GM18907 (cell line): ENCODE measurements around the gene DCC.

ENCODE experiments used
- ATAC-seq: cut with Tn5 transposase; IDR thresholded peaks from one replicate; pipeline ENCODE4 v1.9.1; 2021; ENCODE audit warnings: mild to moderate bottlenecking, moderate library complexity; ENCODE audit not compliant: unreplicated experiment

DCC gene

GRCh38 chr18:52489396-52490306, 149.7 kb downstream of the DCC start:
- no peak for ATAC-seq

- ATAC-seq: no peak
These were observed 156.4 kb downstream of the DCC start for GRCh38 chr18:52496426-52496825.

DNA sequence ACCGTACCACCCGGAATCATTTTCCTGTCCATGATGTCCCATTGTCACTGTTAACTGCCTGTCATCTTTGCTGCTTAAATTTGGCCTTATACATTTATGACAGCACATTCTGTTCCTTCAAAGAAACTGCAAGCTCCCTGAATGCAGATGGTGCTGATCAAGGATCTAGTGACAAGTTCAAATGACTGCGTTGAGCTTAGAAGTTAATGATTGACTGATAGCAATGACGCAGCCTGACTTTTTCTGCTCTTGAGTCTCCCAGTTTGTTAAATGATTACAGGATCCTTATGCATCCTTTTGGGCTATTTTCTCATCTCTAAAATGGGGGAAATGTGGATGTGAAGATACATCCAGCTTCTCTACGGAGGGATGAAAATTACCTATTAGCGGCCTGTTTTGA, 159.0 kb downstream of the DCC start:
- ATAC-seq: no peak

- ATAC-seq: no peak
These were observed 159.6 kb downstream of the DCC start for GRCh38 chr18:52499644-52500043.

- ATAC-seq: no peak
These were observed 164.6 kb downstream of the DCC start for GRCh38 chr18:52504589-52504988.

DNA sequence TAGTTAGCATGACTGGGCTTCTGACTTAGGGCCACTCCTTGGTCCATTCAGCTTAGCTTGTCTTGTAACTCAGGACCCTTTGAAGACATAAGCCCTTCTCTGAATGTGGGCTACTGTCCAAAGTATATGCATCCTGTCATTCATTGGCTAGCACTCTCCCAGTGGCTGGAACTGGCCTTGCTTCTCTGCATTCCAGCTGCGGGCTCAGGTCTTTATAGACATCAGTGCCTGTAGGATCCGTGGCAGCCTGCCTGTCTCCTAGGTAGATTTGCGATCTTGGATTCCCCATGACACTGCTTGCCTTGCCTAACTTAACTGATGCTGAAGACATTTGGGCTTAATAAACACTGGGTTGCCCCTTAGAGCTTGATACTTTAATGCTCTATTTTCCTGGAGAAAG, 170.1 kb downstream of the DCC start:
- ATAC-seq: no peak

- ATAC-seq: no peak
These were observed 178.1 kb downstream of the DCC start for GRCh38 chr18:52518086-52518485.

GRCh38 chr18:52519021-52519420, 179.0 kb downstream of the DCC start:
- ATAC-seq: no peak

GRCh38 chr18:52523566-52523965, 183.6 kb downstream of the DCC start:
- ATAC-seq: no peak

- no peak for ATAC-seq
These were observed 191.8 kb downstream of the DCC start for GRCh38 chr18:52531836-52532235.

DNA sequence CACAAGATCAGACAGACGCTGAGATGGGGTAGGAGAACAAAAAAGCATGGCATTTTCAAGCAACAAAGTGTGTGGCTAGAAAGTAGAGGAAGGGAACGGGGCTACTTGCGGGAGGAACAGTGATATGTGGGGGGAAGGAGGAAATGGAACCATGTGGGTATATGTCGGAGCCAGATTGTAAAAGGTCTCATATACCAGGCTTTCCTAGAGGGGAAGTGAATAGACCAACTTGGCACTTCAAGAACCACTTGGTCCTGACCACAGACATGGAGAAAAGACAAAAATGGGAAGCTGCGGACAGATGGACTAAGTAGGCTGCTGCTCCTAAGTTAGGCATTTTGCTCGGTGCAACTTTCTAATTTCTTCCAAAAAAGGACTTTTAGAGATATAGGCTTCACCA, 196.0 kb downstream of the DCC start:
- ATAC-seq: no peak

DNA sequence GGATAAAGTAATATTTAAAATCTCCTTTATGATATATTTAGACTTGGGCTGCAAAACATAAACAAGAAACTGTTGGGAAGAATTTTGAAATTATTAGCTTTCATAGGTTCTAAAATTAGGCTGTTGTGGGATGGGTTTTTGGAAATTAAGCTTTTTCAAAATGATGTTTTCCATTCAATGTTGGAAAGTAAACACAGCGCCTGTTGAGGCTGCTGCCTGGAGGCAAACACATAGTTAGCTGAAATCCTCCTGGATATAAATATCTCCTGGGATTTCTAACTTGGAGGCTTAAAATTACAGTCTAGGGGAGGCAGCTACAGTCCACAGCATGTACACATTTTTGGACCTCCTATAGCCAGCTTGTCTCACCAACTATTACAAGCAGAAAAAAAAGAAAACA, 197.3 kb downstream of the DCC start:
- no peak for ATAC-seq

- no peak for ATAC-seq
These were observed 201.1 kb downstream of the DCC start for GRCh38 chr18:52541056-52541455.

DNA sequence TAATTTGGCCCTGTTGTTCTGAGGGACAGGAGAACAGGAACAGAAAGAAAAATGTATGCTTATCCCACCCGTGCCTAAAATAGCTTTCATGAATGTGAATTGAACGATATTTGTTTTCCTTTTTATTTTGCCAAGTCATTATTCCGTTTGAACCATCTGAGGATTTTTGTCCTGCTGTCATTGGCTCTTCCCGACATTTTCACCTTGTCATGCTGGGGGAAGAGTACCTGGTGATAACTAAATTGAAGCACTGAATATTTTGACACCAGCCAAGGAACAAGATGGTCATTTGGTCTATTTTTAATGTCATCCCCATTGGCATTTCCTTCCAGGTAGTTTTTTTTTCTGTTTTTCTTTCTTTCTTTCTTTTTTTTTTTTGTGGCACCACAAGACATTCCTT, 204.1 kb downstream of the DCC start:
- ATAC-seq: no peak

DNA sequence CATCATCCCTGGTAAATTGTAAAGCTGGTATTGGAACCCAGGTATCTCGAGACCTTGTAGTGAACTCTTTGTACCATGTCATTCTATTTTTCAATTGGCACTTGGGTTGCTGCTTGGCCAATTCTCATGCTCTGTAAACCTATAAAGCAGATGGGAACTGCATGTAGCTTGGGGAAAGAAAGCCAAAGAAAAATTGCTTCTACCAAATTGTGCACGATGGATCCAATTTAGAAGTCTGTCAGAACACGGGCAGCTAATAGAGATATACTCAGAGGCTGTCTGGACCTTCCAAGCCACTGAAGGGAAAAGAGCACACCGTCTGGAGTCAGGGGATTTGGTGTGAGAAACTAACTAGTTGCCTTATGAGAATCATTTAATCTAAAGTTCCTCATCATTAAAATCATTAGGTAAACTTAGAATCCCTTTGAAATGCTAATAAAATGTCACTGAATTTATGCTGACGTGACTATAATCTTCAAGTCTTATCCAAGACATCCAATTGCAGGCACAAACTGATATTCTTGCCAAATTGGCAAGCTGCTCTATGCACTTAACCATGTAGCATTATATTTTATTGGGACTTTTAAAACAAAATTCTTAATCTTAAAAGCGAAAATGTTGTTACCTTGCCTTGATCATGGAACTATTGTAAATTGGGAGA, 206.8 kb downstream of the DCC start:
- ATAC-seq: no peak

- no peak for ATAC-seq
These were observed 213.4 kb downstream of the DCC start for GRCh38 chr18:52553441-52553840.

DNA sequence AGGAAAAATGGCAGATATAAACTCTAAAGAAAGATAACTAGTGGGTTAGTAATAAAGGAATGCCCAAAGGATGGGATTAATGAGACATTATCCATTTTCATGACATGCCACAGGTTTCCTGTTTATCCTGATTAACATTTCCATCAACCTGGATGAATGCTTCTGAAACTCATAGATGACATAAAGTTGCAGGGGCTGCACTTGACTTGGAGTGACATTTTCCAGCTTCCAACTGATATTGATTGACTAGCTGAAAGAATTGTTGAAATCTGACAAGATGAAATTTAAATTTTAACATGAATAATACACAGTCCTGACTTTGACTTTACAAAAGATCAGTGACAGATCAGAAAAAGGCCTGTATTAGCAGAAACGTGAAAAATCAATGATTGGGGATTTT, 214.2 kb downstream of the DCC start:
- ATAC-seq: no peak

- ATAC-seq: no peak
These were observed 227.4 kb downstream of the DCC start for GRCh38 chr18:52567360-52567759.

GRCh38 chr18:52569492-52569891, 229.5 kb downstream of the DCC start:
- no peak for ATAC-seq

- ATAC-seq: no peak
These were observed 231.0 kb downstream of the DCC start for GRCh38 chr18:52570975-52571374.

DNA sequence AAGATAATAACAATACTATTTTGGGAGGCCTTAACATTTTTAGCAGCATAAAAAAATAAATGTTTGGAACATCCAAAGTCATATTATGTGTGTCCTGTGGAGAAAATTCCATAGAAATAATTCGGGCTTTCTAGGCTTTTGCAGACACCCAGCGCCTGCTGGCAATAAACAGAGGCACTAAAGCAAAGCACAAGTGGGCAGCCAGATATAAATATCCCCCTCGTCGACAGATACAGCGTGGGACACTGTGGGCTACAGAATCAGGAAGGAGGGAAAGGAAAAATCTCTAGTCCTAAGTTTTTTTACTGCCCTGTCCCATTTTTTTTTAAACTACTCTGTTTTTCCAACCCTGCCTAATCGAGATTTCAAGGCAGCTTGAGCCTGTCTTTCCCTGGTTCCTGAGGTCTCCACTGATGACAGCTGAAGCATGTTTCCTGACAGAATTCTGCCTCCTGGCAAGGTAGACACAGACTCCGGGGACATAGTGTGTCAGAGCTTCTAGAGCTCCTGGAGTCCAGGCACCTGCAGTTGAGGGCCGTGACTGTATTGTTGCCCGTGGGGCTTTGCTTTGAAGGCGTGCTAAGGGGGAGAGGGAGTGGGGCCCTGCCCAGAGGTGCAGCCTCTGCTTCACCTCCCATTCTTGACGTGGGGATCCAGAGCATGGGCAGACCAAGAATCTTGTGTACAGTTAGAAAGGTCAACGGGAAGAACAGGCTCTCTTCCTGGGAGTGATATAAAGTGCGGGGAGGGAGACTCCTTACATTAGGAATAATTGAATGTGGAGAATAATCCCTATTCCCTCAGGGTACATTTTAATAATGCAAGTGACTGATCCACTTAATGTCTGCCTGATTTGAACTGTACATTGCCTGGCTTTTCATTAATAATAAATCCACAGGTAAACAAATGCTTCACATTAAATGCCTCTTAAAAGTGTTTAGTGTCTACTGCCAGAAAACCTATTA, 232.3 kb downstream of the DCC start:
- ATAC-seq: no peak
